Mesothelial cell of epicardium (in vitro differentiated cells): ENCODE data around the gene TYRO3. TPM values are rescaled to one million over a fixed set of nuclear protein-coding genes. Genes with fewer than 3 reads are reported as not detected.
"Not testable (repeated sequence)": the region's sequence is repeated elsewhere in the genome, so short reads cannot be mapped to it uniquely, and the experiment has no call there.

Source experiments
- DNase-seq, 2 experiments: peaks; one replicate each; pipeline ENCODE4 v3.0.0; 2021; ENCODE audit warnings: low spot score in 2 of 2; ENCODE audit not compliant: unreplicated experiment in 2 of 2
- H3K27ac Mint-ChIP-seq: 2 replicates; pipeline ENCODE4 v1.8.0; 2021; ENCODE audit warnings: mixed read lengths
- H3K27me3 Mint-ChIP-seq: 2 replicates; pipeline ENCODE4 v1.8.0; 2021; ENCODE audit warnings: low read depth, mixed read lengths
- H3K36me3 Mint-ChIP-seq: 2 replicates; pipeline ENCODE4 v1.8.0; 2021; ENCODE audit warnings: mixed read lengths
- H3K4me1 Mint-ChIP-seq: 2 replicates; pipeline ENCODE4 v1.8.0; 2021; ENCODE audit warnings: mixed read lengths
- H3K4me3 Mint-ChIP-seq: 2 replicates; pipeline ENCODE4 v1.8.0; 2021; ENCODE audit warnings: mild to moderate bottlenecking, moderate library complexity, mixed read lengths
- H3K9me3 Mint-ChIP-seq: 2 replicates; pipeline ENCODE4 v1.8.0; 2021; ENCODE audit warnings: mixed read lengths
- total RNA-seq: library from RNA; stranded (reverse); gene quantifications from 3 replicates; pipeline ENCODE4 v1.2.1, GENCODE V29; 2021
- TF ChIP-seq, protein P1 (sequence below): fragments of 200-600 bp; sonication (generic); IDR thresholded peaks from one replicate; pipeline ENCODE4 v1.5.0; 2021; ENCODE audit warnings: antibody characterized with exemption; ENCODE audit not compliant: unreplicated experiment

The TYRO3 gene
- total RNA-seq, 1 donor from 2014 or later, result 94.4 TPM

DNA sequence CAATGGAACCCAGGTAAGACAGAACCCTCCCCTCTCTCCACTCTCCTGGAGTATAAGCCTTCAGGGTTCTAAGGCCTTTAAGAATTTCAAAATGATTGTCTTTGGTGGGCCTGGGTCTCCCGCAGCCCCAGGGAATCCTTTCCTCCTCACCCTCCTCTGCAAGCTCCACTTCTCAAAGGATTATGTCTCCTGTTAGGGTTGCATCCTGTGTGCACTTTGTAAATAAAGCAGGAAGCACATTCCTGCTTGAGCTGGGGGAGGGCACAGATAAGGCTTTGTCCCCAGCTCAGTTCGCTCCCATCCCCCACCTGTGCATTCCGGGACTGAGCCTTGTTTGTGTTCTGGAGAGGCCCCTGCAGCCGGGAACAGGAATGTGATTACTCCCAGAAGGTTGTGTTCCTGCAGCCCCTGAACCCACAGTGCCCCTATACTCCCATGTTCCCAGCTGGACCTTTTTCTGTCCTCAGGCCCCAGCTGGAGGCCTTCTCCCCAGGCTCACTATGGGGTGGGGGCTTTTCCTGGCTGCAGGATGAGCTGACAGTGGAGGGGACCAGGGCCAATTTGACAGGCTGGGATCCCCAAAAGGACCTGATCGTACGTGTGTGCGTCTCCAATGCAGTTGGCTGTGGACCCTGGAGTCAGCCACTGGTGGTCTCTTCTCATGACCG lies 9.5 kb downstream of the TYRO3 start:
- H3K4me3 Mint-ChIP-seq, result peak overlapping the region; percentile 4
- TF ChIP-seq, protein P1, sequence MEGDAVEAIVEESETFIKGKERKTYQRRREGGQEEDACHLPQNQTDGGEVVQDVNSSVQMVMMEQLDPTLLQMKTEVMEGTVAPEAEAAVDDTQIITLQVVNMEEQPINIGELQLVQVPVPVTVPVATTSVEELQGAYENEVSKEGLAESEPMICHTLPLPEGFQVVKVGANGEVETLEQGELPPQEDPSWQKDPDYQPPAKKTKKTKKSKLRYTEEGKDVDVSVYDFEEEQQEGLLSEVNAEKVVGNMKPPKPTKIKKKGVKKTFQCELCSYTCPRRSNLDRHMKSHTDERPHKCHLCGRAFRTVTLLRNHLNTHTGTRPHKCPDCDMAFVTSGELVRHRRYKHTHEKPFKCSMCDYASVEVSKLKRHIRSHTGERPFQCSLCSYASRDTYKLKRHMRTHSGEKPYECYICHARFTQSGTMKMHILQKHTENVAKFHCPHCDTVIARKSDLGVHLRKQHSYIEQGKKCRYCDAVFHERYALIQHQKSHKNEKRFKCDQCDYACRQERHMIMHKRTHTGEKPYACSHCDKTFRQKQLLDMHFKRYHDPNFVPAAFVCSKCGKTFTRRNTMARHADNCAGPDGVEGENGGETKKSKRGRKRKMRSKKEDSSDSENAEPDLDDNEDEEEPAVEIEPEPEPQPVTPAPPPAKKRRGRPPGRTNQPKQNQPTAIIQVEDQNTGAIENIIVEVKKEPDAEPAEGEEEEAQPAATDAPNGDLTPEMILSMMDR, result no peak
- peaks cover 52% of the 10 kb centered on the region for H3K4me1 Mint-ChIP-seq
- DNase-seq, result peak; percentile 52 to 78
- H3K27ac Mint-ChIP-seq, result peak overlapping the region; percentile 94
- peaks cover 20% of the 10 kb centered on the region for H3K36me3 Mint-ChIP-seq
- no peaks in the 10 kb centered on the region for H3K9me3 Mint-ChIP-seq
- H3K27me3 Mint-ChIP-seq, result no peaks in the 10 kb centered on the region

GRCh38 chr15:41569232-41569631 lies 10.2 kb downstream of the TYRO3 start:
- Mint-ChIP-seq H3K36me3 (peaks cover 27% of the 10 kb centered on the region), H3K4me1 (peaks cover 46% of the 10 kb centered on the region), H3K27ac (peak overlapping the region; percentile 79)
- H3K4me3 Mint-ChIP-seq, H3K9me3 Mint-ChIP-seq, DNase-seq, H3K27me3 Mint-ChIP-seq: not testable (repeated sequence)

GRCh38 chr15:41570764-41571163 lies 11.8 kb downstream of the TYRO3 start:
- Mint-ChIP-seq H3K9me3 (no peaks in the 10 kb centered on the region), H3K4me3 (no peak overlapping the region), H3K4me1 (peaks cover 30% of the 10 kb centered on the region), H3K27me3 (no peaks in the 10 kb centered on the region), H3K36me3 (peaks cover 35% of the 10 kb centered on the region), H3K27ac (no peak overlapping the region)
- DNase-seq, result no peak
- TF ChIP-seq, protein P1, result no peak

- TF ChIP-seq, protein P1, result no peak
These were observed 12.9 kb downstream of the TYRO3 start for GRCh38 chr15:41571948-41572347.

DNA sequence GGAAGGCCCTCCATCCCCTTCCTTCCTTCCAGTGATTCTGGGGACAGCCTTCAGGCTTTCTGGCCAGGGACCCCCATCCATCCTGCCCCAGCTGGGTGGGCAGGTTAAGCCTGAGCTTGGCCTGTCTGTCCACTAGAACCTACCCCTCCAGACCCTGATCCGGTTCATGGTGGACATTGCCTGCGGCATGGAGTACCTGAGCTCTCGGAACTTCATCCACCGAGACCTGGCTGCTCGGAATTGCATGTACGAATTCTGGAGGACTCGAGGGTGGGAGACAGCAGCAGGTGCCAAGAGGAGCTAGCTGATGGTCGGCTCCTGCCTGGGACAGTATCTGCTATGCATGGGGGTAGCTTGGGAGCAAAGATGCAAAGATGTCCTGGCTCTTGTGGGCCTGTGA lies 13.9 kb downstream of the TYRO3 start:
- peaks cover 35% of the 10 kb centered on the region for H3K36me3 Mint-ChIP-seq
- H3K9me3 Mint-ChIP-seq, result no peaks in the 10 kb centered on the region
- no peak overlapping the region for H3K4me3 Mint-ChIP-seq
- peaks cover 14% of the 10 kb centered on the region for H3K4me1 Mint-ChIP-seq
- TF ChIP-seq, protein P1, result no peak
- no peak for DNase-seq
- no peak overlapping the region for H3K27ac Mint-ChIP-seq
- no peaks in the 10 kb centered on the region for H3K27me3 Mint-ChIP-seq

More at GRCh38 chr15:41571948-41572347, 12.9 kb downstream of the TYRO3 start:
- H3K4me3 Mint-ChIP-seq, result no peak overlapping the region
- H3K27ac Mint-ChIP-seq, result no peak overlapping the region
- H3K27me3 Mint-ChIP-seq, result no peaks in the 10 kb centered on the region
- H3K4me1 Mint-ChIP-seq, result peaks cover 21% of the 10 kb centered on the region
- H3K36me3 Mint-ChIP-seq, result peaks cover 35% of the 10 kb centered on the region
- H3K9me3 Mint-ChIP-seq, result no peaks in the 10 kb centered on the region
- DNase-seq, result no peak

DNA sequence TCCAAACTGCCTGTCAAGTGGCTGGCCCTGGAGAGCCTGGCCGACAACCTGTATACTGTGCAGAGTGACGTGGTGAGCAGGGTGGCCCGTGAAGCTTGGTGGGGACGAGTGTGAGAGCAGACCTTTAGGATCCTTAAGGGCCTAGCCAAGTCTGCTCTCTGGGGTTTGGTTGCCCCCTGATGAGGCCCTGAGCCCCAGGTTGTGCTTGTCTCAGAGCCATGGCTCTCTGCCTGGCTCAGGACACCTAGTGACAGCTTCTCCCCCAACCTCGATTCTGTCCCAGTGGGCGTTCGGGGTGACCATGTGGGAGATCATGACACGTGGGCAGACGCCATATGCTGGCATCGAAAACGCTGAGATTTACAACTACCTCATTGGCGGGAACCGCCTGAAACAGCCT lies 14.4 kb downstream of the TYRO3 start:
- no peaks in the 10 kb centered on the region for H3K27me3 Mint-ChIP-seq
- H3K9me3 Mint-ChIP-seq, result no peaks in the 10 kb centered on the region
- DNase-seq, result no peak
- H3K4me1 Mint-ChIP-seq, result peaks cover 8% of the 10 kb centered on the region
- H3K4me3 Mint-ChIP-seq, result no peak overlapping the region
- TF ChIP-seq, protein P1, result no peak
- H3K27ac Mint-ChIP-seq, result no peak overlapping the region
- H3K36me3 Mint-ChIP-seq, result peaks cover 35% of the 10 kb centered on the region
